Measurements from ENCODE around the gene DISP1. TPM values are rescaled to one million over a fixed set of nuclear protein-coding genes. Genes with fewer than 3 reads are reported as not detected.
A peak's percentile ranks its signal among the peaks of the same experiment; 100 is the strongest.

DISP1 gene
- polyA plus RNA-seq, 1 experiment: 6.2 TPM

- H3K4me3 ChIP-seq (ENCODE audit: low read depth, low read length): no peak overlapping the region
- no peaks in the 10 kb centered on the region for H3K9me3 ChIP-seq (ENCODE audit: control insufficient read depth, insufficient read depth, low read length)
- ChIA-PET CTCF (interaction anchor here (0.6 to 2.0 kb wide), 3 partner anchors 10 to 306 kb away, joined by 3 to 9 read pairs (median 4); no protein-coding TSS in a partner anchor), POLR2A (interaction anchor here (0.9 kb wide), 1 partner anchor 63 kb away, joined by 3 read pairs; no protein-coding TSS in a partner anchor)
- peak; percentile 69 for DNase-seq (ENCODE audit: low read depth, low spot score)
- TF ChIP-seq CTCF (IDR thresholded peaks at IDR 0.05; ENCODE audit: low read depth, low read length): no peak
- H3K27ac ChIP-seq (ENCODE audit: low read depth, low read length): peak overlapping the region; percentile 4
- H3K27me3 ChIP-seq (ENCODE audit: control insufficient read depth, insufficient read depth, low read length): no peaks in the 10 kb centered on the region
Measured at GRCh38 chr1:222817529-222817928, 2.7 kb downstream of the DISP1 start.

GRCh38 chr1:222818171-222818570 lies 3.3 kb downstream of the DISP1 start:
- POLR2A ChIA-PET: no interaction called here
- no peak overlapping the region for H3K4me3 ChIP-seq (ENCODE audit: low read depth, low read length)
- no peak for DNase-seq (ENCODE audit: low read depth, low spot score)
- TF ChIP-seq CTCF (IDR thresholded peaks at IDR 0.05; ENCODE audit: low read depth, low read length): no peak
- no peaks in the 10 kb centered on the region for H3K27me3 ChIP-seq (ENCODE audit: control insufficient read depth, insufficient read depth, low read length)
- H3K27ac ChIP-seq (ENCODE audit: low read depth, low read length): no peak overlapping the region
- CTCF ChIA-PET: no interaction called here
- H3K9me3 ChIP-seq (ENCODE audit: control insufficient read depth, insufficient read depth, low read length): no peaks in the 10 kb centered on the region

- Histone ChIP-seq H3K27ac (ENCODE audit: low read depth, low read length) (no peak overlapping the region), H3K27me3 (ENCODE audit: control insufficient read depth, insufficient read depth, low read length) (no peaks in the 10 kb centered on the region), H3K9me3 (ENCODE audit: control insufficient read depth, insufficient read depth, low read length) (no peaks in the 10 kb centered on the region), H3K4me3 (ENCODE audit: low read depth, low read length) (no peak overlapping the region)
- POLR2A ChIA-PET: no interaction called here
- TF ChIP-seq CTCF (IDR thresholded peaks at IDR 0.05; ENCODE audit: low read depth, low read length): no peak
- DNase-seq (ENCODE audit: low read depth, low spot score): no peak
- CTCF ChIA-PET: no interaction called here
Measured at GRCh38 chr1:222820171-222820712, 5.4 kb downstream of the DISP1 start.

GRCh38 chr1:222821239-222821638 lies 6.4 kb downstream of the DISP1 start:
- no peak for DNase-seq (ENCODE audit: low read depth, low spot score)
- ChIA-PET CTCF (interaction anchor here (1.2 kb wide), 1 partner anchor 313 kb away, joined by 3 read pairs; no protein-coding TSS in a partner anchor), POLR2A (no interaction called here)
- H3K4me3 ChIP-seq (ENCODE audit: low read depth, low read length): no peak overlapping the region
- no peaks in the 10 kb centered on the region for H3K9me3 ChIP-seq (ENCODE audit: control insufficient read depth, insufficient read depth, low read length)
- no peak for TF ChIP-seq CTCF (IDR thresholded peaks at IDR 0.05; ENCODE audit: low read depth, low read length)
- H3K27me3 ChIP-seq (ENCODE audit: control insufficient read depth, insufficient read depth, low read length): no peaks in the 10 kb centered on the region
- H3K27ac ChIP-seq (ENCODE audit: low read depth, low read length): no peak overlapping the region

GRCh38 chr1:222823695-222824094 lies 8.9 kb downstream of the DISP1 start:
- H3K27ac ChIP-seq (ENCODE audit: low read depth, low read length): no peak overlapping the region
- ChIA-PET POLR2A (no interaction called here), CTCF (no interaction called here)
- DNase-seq (ENCODE audit: low read depth, low spot score): no peak
- H3K27me3 ChIP-seq (ENCODE audit: control insufficient read depth, insufficient read depth, low read length): no peaks in the 10 kb centered on the region
- no peaks in the 10 kb centered on the region for H3K9me3 ChIP-seq (ENCODE audit: control insufficient read depth, insufficient read depth, low read length)
- no peak for TF ChIP-seq CTCF (IDR thresholded peaks at IDR 0.05; ENCODE audit: low read depth, low read length)
- H3K4me3 ChIP-seq (ENCODE audit: low read depth, low read length): no peak overlapping the region

All from AG04450 (cell line).